Fibroblast of skin of left biceps (primary cell): ENCODE data around the gene MUC5AC.

Source experiments
- DNase-seq, 2 experiments: peaks; one replicate each; pipeline ENCODE4 v3.0.0-alpha.2; 2013; ENCODE audit warnings: low read depth in 2 of 2

The MUC5AC gene

DNA sequence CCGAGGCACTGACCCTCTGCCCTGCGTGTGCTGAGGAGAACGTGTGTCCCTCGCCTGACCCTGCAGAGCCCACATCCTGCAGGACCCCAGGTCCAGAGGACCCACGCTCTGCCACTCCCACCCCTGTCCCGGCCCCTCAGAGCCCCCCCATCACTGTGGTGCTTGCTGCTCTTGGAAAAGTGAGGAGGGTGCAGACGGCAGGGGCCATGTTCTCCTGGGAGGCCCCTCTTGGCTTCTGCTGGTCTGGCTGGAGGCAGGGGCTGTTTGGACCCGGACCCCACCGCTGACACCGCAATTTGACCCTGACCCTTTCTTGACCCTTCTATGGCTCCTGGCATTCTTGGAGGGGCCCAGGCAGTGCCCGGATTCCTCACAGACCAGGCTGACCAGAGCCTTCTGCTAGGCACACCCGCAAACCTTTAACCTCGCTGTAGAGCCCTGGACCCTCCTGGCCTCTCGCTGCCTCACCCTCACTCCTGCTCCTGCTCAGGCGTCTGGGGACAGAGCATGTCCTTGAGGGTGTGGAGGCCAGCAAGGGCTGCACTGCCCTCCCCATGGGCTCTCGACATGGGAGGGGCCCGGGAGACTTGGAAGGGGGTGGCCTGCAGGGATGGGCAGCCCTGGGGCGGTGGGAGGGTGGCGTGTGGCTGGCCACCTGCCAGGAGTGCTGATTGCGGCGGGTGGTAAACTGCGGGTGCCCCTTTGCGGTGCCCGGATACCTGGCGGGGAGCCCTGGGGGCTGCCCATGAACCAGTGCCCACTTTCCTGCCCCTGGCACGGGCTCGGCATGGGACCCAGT is 37.0 kb upstream of the MUC5AC start:
- no peak for DNase-seq

- no peak for DNase-seq
These were observed 36.4 kb upstream of the MUC5AC start for GRCh38 chr11:1121331-1121812.

DNA sequence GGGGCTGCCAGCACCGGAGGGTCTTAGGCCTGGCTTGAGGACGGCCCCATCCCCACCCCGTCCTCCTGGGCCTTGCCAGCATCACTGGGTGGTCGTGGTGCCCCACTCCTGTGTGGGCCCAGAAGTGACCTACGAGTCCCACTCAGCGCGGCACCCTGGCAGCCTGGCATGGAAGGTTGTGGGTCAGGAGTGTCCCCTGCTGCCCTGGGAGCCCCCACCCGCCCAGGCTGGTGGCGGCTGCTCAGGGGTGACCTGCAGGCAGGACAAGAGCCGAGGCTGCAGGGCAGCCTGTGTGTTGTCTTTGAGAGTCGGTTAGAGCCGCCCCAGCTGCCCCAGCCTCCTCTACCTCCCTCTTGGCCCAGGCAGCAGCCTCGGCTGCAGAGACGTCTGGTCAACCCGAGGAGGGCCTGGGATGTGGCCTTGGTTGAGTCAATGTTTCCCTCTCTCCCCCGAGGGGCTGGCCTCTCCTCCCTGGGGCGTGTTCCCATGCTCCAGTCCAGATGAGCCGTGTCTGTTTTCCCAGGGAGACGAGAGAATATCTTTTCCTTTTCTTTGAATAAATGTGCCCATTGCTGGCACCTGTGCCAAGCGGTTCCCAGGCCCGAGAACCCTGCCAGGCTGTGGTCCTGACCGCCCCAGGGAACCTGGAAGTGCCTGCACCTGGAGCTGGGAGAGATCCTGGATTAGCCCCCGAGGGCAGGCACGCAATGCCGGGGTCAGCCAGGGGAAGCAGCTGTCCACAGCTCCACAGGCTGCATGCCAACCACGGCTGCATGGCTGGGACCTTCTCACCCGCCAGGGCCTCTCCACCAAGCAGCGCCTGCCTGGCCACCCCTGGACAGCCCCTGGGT is 35.7 kb upstream of the MUC5AC start:
- DNase-seq, result no peak

DNA sequence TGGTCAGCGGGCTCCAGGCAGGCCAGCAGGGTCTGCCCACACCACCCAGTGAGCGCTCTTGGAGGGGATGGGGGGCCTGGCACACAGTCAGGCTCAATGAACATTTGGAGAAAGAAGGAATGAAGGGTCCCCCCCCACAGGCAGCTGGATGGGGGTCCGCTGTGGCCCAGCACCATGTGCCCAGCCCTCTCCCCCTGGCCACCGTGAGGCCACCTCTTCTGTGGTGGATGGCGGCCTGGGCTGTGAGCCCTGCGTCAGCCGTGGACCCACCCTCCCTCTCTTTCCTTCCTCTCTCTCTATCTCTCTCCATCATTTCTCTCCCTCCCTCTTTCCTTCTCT is 35.1 kb upstream of the MUC5AC start:
- no peak for DNase-seq

- no peak for DNase-seq
These were observed 33.8 kb upstream of the MUC5AC start for GRCh38 chr11:1123970-1124369.

DNA sequence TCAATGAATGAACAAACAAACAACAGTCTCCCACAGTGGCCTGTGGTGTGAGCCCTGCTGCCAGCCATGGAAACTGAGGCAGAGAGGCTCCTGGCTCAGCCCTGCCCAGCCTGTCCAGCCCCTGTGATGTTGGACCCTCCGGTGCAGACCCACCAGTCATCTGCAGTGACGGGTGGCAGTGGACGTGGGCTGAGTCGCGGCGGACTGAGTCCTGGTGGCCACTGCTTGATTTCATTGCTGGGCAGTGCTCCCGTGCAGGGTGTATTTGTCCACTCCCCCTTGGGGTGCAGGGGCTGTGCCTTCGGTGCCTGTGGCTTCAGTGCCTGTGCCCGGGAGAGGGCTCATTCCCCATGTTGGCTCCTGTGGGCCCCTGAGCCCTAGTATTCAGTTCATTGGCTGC is 31.9 kb upstream of the MUC5AC start:
- no peak for DNase-seq

GRCh38 chr11:1126491-1126926 is 31.2 kb upstream of the MUC5AC start:
- DNase-seq, result no peak

- DNase-seq, result no peak
These were observed 30.7 kb upstream of the MUC5AC start for GRCh38 chr11:1126935-1127663.

GRCh38 chr11:1127664-1128162 is 30.0 kb upstream of the MUC5AC start:
- no peak for DNase-seq

DNA sequence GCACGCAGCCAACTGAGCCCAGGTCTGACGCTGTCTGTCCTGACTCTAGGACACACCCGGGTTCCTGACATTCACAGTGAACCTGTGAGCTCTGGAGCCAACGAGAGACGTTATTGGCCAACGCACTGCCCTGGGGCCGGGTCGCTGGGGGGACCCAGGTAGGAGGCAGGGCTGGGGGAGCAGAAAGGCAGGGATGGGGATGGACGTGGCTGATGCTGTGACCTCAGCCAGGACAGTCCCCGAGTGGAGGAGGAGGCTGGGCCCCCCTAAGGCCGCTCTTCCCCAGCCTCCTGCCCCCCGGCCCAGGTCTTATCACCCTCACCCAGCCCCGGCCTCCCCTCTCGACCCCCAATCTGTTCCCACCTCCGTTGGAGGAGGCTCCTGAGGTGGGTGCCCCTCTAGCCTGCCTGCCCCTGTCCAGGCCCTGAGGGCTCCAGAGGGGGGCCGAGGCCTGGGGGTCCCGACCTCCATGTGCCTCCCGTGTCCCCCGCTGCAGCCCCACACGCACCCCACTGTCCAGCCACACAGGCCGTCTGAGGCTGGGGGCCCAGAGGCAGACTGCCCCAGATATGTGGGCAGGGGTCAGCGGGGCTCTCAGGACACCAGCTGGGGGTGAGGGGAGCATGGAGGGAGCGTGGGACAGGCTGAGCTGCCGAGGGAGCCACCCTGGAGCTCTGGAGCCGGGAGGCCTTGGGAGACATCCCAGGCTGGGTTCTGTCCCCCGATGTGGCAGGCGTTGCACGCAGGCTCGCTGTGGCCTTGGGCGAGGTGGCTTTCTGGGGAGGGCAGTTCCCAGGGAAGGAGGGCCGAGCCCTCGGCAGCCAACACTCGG is 29.2 kb upstream of the MUC5AC start:
- no peak for DNase-seq

DNA sequence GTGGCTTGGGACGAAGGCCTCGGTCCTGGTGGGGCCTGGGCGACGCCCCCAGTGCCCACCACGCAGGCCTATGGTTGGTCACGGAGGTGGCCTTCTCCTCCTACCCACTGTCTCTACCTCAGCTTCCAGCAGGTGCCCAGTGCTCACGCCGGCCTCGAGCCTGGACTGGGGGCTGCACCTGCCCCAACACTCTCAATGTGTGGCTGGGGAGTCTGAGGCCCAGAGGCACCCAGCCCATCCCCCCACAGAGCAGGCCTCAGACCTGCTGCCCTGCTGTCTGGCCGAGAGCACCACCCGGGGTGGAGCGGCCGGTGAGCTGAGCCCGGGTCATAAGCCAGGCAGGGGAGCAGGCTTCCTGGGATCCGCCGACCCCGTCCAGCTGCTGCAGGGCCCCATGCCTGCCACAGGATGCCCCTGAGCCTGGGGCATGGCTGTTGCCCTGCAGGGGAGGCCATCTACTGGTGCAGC is 28.6 kb upstream of the MUC5AC start:
- no peak for DNase-seq

GRCh38 chr11:1129611-1130160 is 28.1 kb upstream of the MUC5AC start:
- DNase-seq, result no peak

GRCh38 chr11:1130276-1131032 is 27.3 kb upstream of the MUC5AC start:
- DNase-seq, result no peak

DNA sequence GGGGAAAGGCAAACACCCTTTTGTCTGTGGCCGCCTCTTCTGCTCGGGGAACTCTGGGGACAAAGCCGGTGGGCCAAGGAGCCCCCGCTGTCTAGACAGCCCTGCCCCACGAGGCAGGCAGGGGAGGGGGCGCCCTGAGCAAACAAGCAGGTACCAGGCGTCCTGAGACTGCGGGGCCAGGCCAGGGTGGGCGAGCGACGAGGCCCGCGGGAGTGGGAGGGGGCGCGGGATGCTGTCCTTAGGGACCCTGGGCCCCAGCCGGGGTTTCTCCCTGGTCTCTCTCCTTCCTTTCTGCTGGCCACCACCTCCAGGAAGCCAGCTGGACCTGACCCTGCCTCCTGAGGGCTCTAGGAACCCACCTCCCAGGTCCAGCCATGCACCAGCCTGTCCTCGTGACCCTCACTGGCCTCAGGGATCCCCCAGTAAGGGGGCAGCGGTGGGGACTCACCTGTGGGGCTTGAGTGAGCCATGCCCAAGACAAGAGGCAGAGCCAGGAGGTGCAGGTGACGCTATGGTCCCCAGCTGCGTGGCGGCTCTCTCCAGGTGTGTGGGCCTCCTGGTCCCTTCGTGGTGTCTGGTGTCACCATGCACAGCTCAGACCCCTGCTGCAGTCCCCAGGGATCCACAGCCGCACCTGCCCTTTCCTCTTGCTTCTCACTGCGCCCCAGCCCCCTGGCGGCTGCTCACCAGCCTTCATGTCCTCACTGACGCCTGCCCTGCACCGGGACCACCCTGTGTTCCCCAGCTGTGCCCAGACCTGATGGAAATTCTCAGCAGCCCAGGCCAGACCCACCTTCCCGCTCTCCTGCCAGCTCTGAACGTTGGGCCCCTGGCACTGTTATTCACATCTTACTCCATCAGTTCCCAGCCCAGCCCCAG is 26.5 kb upstream of the MUC5AC start:
- DNase-seq, result no peak

GRCh38 chr11:1134848-1135445 is 22.8 kb upstream of the MUC5AC start:
- no peak for DNase-seq

DNA sequence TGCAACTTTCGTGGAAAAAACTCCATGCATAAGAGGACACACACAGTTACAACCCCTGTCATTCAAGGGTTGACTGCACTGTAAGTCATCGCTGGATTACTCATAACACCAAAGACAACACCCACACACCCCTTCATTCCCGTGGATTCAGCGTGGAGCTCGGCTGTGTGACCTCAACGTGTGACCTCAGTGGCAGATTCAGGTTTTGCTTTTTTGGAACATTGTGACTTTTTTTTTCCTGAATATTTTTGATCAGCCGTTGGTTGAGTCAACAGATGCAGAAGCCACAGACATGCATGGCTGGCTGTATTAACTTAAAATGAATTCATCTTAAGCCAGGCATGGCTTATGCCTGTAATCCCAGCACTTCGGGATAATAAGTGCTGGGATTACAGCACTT is 19.7 kb upstream of the MUC5AC start:
- DNase-seq, result no peak

DNA sequence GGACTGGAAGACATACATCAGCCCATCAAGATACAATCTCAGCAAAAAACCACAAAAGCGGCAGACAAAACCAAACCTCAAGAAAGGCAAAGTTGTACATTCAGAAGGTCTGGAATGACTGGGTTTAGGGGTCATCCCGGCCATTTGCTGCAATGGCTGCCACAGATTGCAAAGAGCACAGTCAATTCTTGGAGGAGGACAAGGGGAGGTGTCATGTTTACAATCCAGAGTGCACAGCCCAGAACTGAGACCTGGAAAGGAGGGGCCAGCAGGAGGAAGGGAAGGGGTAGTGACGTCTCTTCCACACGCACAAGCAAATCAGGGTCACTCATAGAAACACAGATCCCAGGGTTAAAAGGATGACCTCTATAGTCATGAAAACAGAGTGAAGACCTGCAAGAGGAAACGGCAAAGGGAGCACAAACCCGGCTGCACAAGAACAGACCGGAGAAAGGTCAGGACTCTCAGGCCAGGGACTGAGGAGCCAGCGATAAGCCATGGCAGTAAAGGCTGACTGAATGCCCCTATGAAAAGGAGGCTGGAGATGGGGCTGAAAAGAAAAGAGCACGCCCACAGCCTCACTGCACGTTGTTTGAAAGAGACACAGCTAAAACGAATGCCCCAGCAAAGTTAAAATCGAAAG is 18.2 kb upstream of the MUC5AC start:
- no peak for DNase-seq
